HL-60 (cell line): ENCODE results near the gene DLX6.

ENCODE experiments used
- DNase-seq, 2 experiments: peaks; one replicate each; pipeline ENCODE4 v3.0.0-alpha.2; 2010 to 2020; ENCODE audit warnings: low read depth in 1 of 2, low spot score in 1 of 2
- H3K27ac ChIP-seq: fragments of 250-450 bp; sonication (Bioruptor Pico); replicated peaks from 2 replicates; pipeline ENCODE4 v1.5.1; 2020; ENCODE audit warnings: mild to moderate bottlenecking, moderate library complexity
- H3K27me3 ChIP-seq: fragments of 250-450 bp; sonication (Bioruptor Pico); 2 replicates; pipeline ENCODE4 v1.5.1; 2021; ENCODE audit warnings: mild to moderate bottlenecking, moderate library complexity; ENCODE audit not compliant: insufficient read depth, poor library complexity, severe bottlenecking
- H3K4me3 ChIP-seq: replicated peaks from 2 replicates; pipeline ENCODE4 v1.5.1; 2011; ENCODE audit warnings: mild to moderate bottlenecking, control low read depth, low read length; ENCODE audit not compliant: insufficient read depth
- GABPA ChIP-seq: IDR thresholded peaks from 2 replicates; pipeline ENCODE4 v1.6.1; 2012; ENCODE audit warnings: low read depth
- POLR2AphosphoS5 ChIP-seq: IDR thresholded peaks from 2 replicates; pipeline ENCODE4 v1.6.1; 2012; ENCODE audit warnings: low read depth
- SPI1 ChIP-seq: IDR thresholded peaks from 2 replicates; pipeline ENCODE4 v1.6.1; 2012; ENCODE audit warnings: low read depth, mild to moderate bottlenecking, borderline replicate concordance
- TF ChIP-seq, protein P1 (sequence below): IDR thresholded peaks from one replicate; pipeline ENCODE4 v1.5.1; 2011; ENCODE audit warnings: low read length, control low read depth, inconsistent platforms; ENCODE audit not compliant: insufficient read depth
- TF ChIP-seq, protein P2 (sequence below): IDR thresholded peaks from 2 replicates; pipeline ENCODE4 v1.6.1; 2012; ENCODE audit warnings: low read depth; ENCODE audit not compliant: insufficient replicate concordance

The DLX6 gene

DNA sequence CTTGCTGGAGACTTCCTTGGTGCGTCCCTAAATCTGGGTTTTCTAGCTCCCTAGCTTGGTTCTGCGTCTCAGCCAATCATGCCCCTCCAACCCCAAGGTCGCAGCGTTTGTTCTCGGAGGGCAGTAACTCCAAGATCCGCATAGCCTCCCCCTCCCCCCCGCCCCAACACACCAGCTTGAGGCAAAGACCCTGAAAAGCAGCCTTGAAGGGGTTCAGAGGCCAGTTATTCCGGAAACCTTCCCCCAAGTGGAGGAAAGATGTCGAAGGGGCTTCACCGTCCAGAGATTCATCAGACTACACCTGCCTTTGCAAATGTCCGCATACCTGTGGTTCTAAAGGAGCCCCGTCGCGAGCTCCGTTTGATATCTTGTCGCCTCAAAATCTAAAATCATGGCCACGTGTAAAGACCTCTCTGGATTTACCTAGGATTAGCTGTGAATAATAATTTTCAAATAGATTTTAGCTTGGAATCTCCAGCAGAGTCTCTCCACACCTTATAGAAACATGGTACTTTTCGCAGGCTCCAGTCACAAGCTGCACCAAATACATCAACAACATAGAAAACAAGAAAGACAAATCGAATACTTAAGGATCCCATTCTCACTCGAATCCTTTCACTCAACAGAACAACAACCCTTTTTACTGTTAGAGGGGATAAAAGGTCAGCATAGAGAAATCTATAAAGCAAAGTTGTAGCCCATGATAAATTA lies 7.9 kb downstream of the DLX6 start:
- DNase-seq: no peak
- Histone ChIP-seq H3K27me3 (peaks cover 71% of the 10 kb centered on the region), H3K4me3 (no peak overlapping the region), H3K27ac (no peak overlapping the region)
- no peak for TF ChIP-seq SPI1
- TF ChIP-seq, protein P1, sequence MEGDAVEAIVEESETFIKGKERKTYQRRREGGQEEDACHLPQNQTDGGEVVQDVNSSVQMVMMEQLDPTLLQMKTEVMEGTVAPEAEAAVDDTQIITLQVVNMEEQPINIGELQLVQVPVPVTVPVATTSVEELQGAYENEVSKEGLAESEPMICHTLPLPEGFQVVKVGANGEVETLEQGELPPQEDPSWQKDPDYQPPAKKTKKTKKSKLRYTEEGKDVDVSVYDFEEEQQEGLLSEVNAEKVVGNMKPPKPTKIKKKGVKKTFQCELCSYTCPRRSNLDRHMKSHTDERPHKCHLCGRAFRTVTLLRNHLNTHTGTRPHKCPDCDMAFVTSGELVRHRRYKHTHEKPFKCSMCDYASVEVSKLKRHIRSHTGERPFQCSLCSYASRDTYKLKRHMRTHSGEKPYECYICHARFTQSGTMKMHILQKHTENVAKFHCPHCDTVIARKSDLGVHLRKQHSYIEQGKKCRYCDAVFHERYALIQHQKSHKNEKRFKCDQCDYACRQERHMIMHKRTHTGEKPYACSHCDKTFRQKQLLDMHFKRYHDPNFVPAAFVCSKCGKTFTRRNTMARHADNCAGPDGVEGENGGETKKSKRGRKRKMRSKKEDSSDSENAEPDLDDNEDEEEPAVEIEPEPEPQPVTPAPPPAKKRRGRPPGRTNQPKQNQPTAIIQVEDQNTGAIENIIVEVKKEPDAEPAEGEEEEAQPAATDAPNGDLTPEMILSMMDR: no peak
- no peak for TF ChIP-seq GABPA
- no peak for TF ChIP-seq POLR2AphosphoS5
- TF ChIP-seq, protein P2, sequence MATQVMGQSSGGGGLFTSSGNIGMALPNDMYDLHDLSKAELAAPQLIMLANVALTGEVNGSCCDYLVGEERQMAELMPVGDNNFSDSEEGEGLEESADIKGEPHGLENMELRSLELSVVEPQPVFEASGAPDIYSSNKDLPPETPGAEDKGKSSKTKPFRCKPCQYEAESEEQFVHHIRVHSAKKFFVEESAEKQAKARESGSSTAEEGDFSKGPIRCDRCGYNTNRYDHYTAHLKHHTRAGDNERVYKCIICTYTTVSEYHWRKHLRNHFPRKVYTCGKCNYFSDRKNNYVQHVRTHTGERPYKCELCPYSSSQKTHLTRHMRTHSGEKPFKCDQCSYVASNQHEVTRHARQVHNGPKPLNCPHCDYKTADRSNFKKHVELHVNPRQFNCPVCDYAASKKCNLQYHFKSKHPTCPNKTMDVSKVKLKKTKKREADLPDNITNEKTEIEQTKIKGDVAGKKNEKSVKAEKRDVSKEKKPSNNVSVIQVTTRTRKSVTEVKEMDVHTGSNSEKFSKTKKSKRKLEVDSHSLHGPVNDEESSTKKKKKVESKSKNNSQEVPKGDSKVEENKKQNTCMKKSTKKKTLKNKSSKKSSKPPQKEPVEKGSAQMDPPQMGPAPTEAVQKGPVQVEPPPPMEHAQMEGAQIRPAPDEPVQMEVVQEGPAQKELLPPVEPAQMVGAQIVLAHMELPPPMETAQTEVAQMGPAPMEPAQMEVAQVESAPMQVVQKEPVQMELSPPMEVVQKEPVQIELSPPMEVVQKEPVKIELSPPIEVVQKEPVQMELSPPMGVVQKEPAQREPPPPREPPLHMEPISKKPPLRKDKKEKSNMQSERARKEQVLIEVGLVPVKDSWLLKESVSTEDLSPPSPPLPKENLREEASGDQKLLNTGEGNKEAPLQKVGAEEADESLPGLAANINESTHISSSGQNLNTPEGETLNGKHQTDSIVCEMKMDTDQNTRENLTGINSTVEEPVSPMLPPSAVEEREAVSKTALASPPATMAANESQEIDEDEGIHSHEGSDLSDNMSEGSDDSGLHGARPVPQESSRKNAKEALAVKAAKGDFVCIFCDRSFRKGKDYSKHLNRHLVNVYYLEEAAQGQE: no peak

DNA sequence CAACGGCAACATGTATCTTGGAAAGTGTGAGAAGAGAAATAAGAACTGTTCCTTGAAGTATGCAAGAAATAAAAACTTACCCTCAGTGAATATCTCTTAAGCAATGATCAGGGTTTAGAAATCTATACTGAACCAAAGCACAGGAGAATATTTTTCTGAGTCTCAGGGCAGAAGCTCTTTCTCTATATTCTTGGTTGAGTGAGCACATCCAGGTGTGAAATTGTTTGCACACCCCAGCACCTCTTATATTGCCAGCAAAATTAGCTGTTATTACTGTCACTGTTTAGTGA lies 8.4 kb downstream of the DLX6 start:
- Histone ChIP-seq H3K27ac (no peak overlapping the region), H3K4me3 (no peak overlapping the region), H3K27me3 (peaks cover 72% of the 10 kb centered on the region)
- DNase-seq: no peak
- TF ChIP-seq GABPA: no peak
- TF ChIP-seq POLR2AphosphoS5: no peak
- no peak for TF ChIP-seq SPI1
- TF ChIP-seq, protein P2: no peak
- TF ChIP-seq, protein P1: no peak

DNA sequence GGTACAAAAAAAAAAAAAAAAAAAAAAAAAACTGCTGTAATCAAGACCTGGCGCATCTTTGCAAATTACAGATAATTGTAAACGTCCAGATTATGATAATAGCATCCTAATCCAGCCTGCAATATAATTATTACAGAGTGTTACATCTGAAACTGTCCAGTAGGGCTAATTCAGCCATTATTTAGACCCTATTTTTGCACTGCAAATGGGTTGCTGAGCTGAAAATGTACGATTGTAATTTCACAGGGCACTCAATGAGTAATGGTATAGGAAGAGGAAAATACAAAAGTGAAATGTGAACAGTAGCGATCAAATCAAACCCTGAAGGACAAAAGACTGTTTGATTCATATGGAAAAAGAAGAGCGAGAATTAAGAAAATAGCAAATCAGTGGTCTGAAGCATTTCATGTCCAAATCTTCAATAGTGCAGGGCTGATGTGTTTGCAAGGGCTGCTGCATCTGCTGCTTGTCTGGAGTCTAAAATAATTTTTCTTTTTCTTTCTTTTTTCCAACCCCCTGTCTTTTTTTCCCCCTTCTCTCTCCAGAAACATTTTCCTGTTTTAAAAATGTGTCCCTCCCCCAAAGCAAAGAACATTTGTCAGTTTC lies 8.9 kb downstream of the DLX6 start:
- H3K27me3 ChIP-seq: peaks cover 74% of the 10 kb centered on the region
- H3K4me3 ChIP-seq: no peak overlapping the region
- no peak for DNase-seq
- no peak overlapping the region for H3K27ac ChIP-seq
- no peak for TF ChIP-seq GABPA
- TF ChIP-seq, protein P2: no peak
- TF ChIP-seq, protein P1: no peak
- TF ChIP-seq SPI1: no peak
- TF ChIP-seq POLR2AphosphoS5: no peak
